H9 (cell line): Measurements from ENCODE around the gene SPINT3. TPM values are rescaled to one million over a fixed set of nuclear protein-coding genes. Genes with fewer than 3 reads are reported as not detected.

ENCODE experiments used
- DNase-seq: peaks from one replicate; pipeline ENCODE4 v3.0.0-alpha.2; 2017
- H2AFZ ChIP-seq: one replicate; pipeline ENCODE4 v1.6.1; 2013; ENCODE audit warnings: mild to moderate bottlenecking, low read length, control low read depth, moderate library complexity
- H2AK5ac ChIP-seq: 2 replicates; pipeline ENCODE4 v1.6.1; 2013; ENCODE audit warnings: low read length, control low read depth, mixed read lengths; ENCODE audit not compliant: insufficient read length
- H2BK120ac ChIP-seq: one replicate; pipeline ENCODE4 v1.6.1; 2013; ENCODE audit warnings: low read depth, mild to moderate bottlenecking, low read length, control low read depth, inconsistent platforms; ENCODE audit not compliant: poor library complexity, severe bottlenecking
- H2BK12ac ChIP-seq: 2 replicates; pipeline ENCODE4 v1.6.1; 2013; ENCODE audit warnings: low read length, control low read depth, mixed read lengths, low read depth; ENCODE audit not compliant: insufficient read length
- H2BK15ac ChIP-seq: 2 replicates; pipeline ENCODE4 v1.6.1; 2013; ENCODE audit warnings: low read depth, low read length, control low read depth
- H2BK20ac ChIP-seq: one replicate; pipeline ENCODE4 v1.6.1; 2013; ENCODE audit warnings: low read depth, mild to moderate bottlenecking, low read length, control low read depth, inconsistent platforms; ENCODE audit not compliant: poor library complexity, severe bottlenecking
- H2BK5ac ChIP-seq: 2 replicates; pipeline ENCODE4 v1.6.1; 2013; ENCODE audit warnings: low read length, control low read depth, mixed read lengths; ENCODE audit not compliant: insufficient read length
- H3K14ac ChIP-seq: 2 replicates; pipeline ENCODE4 v1.6.1; 2013; ENCODE audit warnings: low read length, control low read depth; ENCODE audit not compliant: insufficient read depth
- H3K18ac ChIP-seq: 2 replicates; pipeline ENCODE4 v1.6.1; 2013; ENCODE audit warnings: low read depth, mild to moderate bottlenecking, mixed read lengths, low read length, control low read depth; ENCODE audit not compliant: insufficient read length
- H3K23ac ChIP-seq: 2 replicates; pipeline ENCODE4 v1.6.1; 2013; ENCODE audit warnings: low read length, control low read depth, mixed read lengths, low read depth; ENCODE audit not compliant: insufficient read length
- H3K23me2 ChIP-seq: 2 replicates; pipeline ENCODE4 v1.6.1; 2013; ENCODE audit warnings: low read depth, mild to moderate bottlenecking, mixed read lengths, low read length, control low read depth; ENCODE audit not compliant: insufficient read length, poor library complexity, severe bottlenecking
- H3K27ac ChIP-seq: 2 replicates; pipeline ENCODE4 v1.5.1; 2013; ENCODE audit warnings: low read length, control low read depth, mixed read lengths, low read depth; ENCODE audit not compliant: insufficient read length
- H3K27me3 ChIP-seq: 2 replicates; pipeline ENCODE4 v1.6.1; 2013; ENCODE audit warnings: low read length, control low read depth, inconsistent platforms; ENCODE audit not compliant: insufficient read depth
- H3K4ac ChIP-seq: 2 replicates; pipeline ENCODE4 v1.6.1; 2013; ENCODE audit warnings: low read depth, mild to moderate bottlenecking, control low read depth, inconsistent platforms, low read length, moderate library complexity
- H3K4me1 ChIP-seq: 2 replicates; pipeline ENCODE4 v1.6.1; 2013; ENCODE audit warnings: low read length, control low read depth, inconsistent platforms; ENCODE audit not compliant: insufficient read depth
- H3K4me2 ChIP-seq: 2 replicates; pipeline ENCODE4 v1.6.1; 2013; ENCODE audit warnings: low read length, control low read depth, mixed read lengths; ENCODE audit not compliant: insufficient read length, insufficient read depth
- H3K56ac ChIP-seq: 2 replicates; pipeline ENCODE4 v1.6.1; 2013; ENCODE audit warnings: low read depth, mild to moderate bottlenecking, mixed read lengths, low read length, control low read depth; ENCODE audit not compliant: insufficient read length
- H3K79me1 ChIP-seq: 2 replicates; pipeline ENCODE4 v1.6.1; 2013; ENCODE audit warnings: low read depth, mild to moderate bottlenecking, moderate library complexity, low read length, control low read depth, inconsistent platforms; ENCODE audit not compliant: insufficient read depth, poor library complexity, severe bottlenecking
- H3K79me2 ChIP-seq: 2 replicates; pipeline ENCODE4 v1.6.1; 2013; ENCODE audit warnings: low read length, control low read depth, inconsistent platforms; ENCODE audit not compliant: insufficient read depth
- H3K9ac ChIP-seq: 2 replicates; pipeline ENCODE4 v1.6.1; 2013; ENCODE audit warnings: low read length, control low read depth, mixed read lengths; ENCODE audit not compliant: insufficient read length; ENCODE audit errors: extremely low read depth
- H3K9me3 ChIP-seq: one replicate; pipeline ENCODE4 v1.6.1; 2013; ENCODE audit warnings: low read depth, low read length, inconsistent platforms; ENCODE audit not compliant: control insufficient read depth
- H3T11ph ChIP-seq: one replicate; pipeline ENCODE4 v1.6.1; 2013; ENCODE audit warnings: mild to moderate bottlenecking, low read length, control low read depth, inconsistent platforms
- H4K20me1 ChIP-seq: one replicate; pipeline ENCODE4 v1.6.1; 2013; ENCODE audit not compliant: control insufficient read depth, insufficient read length, insufficient read depth
- H4K5ac ChIP-seq: 2 replicates; pipeline ENCODE4 v1.6.1; 2013; ENCODE audit warnings: low read depth, mild to moderate bottlenecking, mixed read lengths, low read length, control low read depth; ENCODE audit not compliant: insufficient read length
- H4K8ac ChIP-seq: replicated peaks from 2 replicates; pipeline ENCODE4 v1.6.1; 2013; ENCODE audit warnings: low read length, control low read depth, mixed read lengths, low read depth; ENCODE audit not compliant: insufficient read length
- H4K91ac ChIP-seq: 2 replicates; pipeline ENCODE4 v1.6.1; 2013; ENCODE audit warnings: low read depth, mild to moderate bottlenecking, moderate library complexity, mixed read lengths, low read length, control low read depth; ENCODE audit not compliant: insufficient read length
- H3K27ac Mint-ChIP-seq, 3 experiments: 2 replicates in 2 of 3; 3 replicates in 1 of 3; pipeline ENCODE4 v1.8.0; 2020 to 2021; ENCODE audit warnings: mixed read lengths in 3 of 3, mild to moderate bottlenecking in 1 of 3, moderate library complexity in 1 of 3
- H3K27me3 Mint-ChIP-seq: 2 replicates; pipeline ENCODE4 v1.8.0; 2021; ENCODE audit warnings: low read depth, mild to moderate bottlenecking, moderate library complexity, mixed read lengths
- H3K36me3 Mint-ChIP-seq, 3 experiments: 2 replicates in 2 of 3; 3 replicates in 1 of 3; pipeline ENCODE4 v1.8.0; 2020 to 2021; ENCODE audit warnings: low read depth in 3 of 3, mixed read lengths in 3 of 3; ENCODE audit not compliant: insufficient read depth in 1 of 3
- H3K4me1 Mint-ChIP-seq, 2 experiments: 2 replicates each; pipeline ENCODE4 v1.8.0; 2020; ENCODE audit warnings: mixed read lengths in 2 of 2
- H3K4me3 Mint-ChIP-seq, 2 experiments: 2 replicates in 1 of 2; 3 replicates in 1 of 2; pipeline ENCODE4 v1.8.0; 2020 to 2021; ENCODE audit warnings: mild to moderate bottlenecking in 2 of 2, mixed read lengths in 2 of 2, moderate library complexity in 1 of 2
- H3K9me3 Mint-ChIP-seq, 2 experiments: 2 replicates in 1 of 2; 3 replicates in 1 of 2; pipeline ENCODE4 v1.8.0; 2020; ENCODE audit warnings: mild to moderate bottlenecking in 2 of 2, mixed read lengths in 2 of 2, moderate library complexity in 1 of 2
- WGBS: extraction: QIAGEN DNeasy Blood & Tissue Kit; methylation state at CpG from one replicate; pipeline ENCODE4 v1.1.7; 2013; ENCODE audit warnings: missing lambda C conversion rate, low lambda C conversion rate, mixed read lengths; ENCODE audit not compliant: insufficient read length; ENCODE audit errors: extremely low coverage; 5-methylcytosine and 5-hydroxymethylcytosine counted together
- total RNA-seq: library from RNA; stranded (reverse); gene quantifications from 2 replicates; pipeline ENCODE4 v1.2.1, GENCODE V29; 2021
- TF ChIP-seq, protein P1 (sequence below): fragments of 200-600 bp; sonication (generic); conservative IDR thresholded peaks from 3 replicates; pipeline ENCODE4 v1.8.0; 2021; ENCODE audit warnings: antibody characterized with exemption, mild to moderate bottlenecking

Gene SPINT3
- total RNA-seq, 1 experiment from 2014 or later, result not detected

DNA sequence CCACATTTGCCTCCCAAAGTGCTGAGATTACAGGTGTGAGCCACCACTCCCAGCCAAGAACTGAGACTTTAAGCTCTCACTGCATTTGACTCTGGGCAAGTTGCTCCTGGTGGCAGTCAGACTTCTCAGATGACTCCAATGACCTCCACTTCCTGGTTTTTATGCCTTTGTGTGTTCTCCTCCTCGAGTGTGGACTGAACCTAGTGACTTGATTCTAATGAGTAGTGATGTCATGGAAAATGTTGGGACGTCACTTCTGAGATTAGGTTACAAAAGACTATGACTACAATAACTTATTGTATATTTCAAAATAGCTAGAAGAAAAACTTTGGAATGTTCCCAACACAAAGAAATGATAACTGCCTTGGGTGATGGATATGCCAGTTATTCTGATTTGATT lies 12.0 kb downstream of the SPINT3 start:
- H3K36me3 Mint-ChIP-seq, result no peaks in the 10 kb centered on the region
- Histone ChIP-seq H3K4ac (no peak overlapping the region), H3K79me2 (no peaks in the 10 kb centered on the region), H3K4me1 (no peaks in the 10 kb centered on the region), H3K9ac (no peak overlapping the region), H2BK15ac (no peak overlapping the region), H2BK120ac (no peak overlapping the region), H2AFZ (no peak overlapping the region), H2BK20ac (no peak overlapping the region), H4K8ac (no peak overlapping the region), H3K56ac (no peak overlapping the region), H4K5ac (no peak overlapping the region), H3K23ac (no peak overlapping the region), H3K23me2 (no peaks in the 10 kb centered on the region), H2AK5ac (no peak overlapping the region), H3T11ph (no peak overlapping the region), H3K4me2 (no peak overlapping the region), H3K9me3 (no peaks in the 10 kb centered on the region), H3K27ac (no peak overlapping the region), H4K91ac (no peak overlapping the region), H3K14ac (no peak overlapping the region), H3K27me3 (no peaks in the 10 kb centered on the region), H3K79me1 (no peaks in the 10 kb centered on the region), H2BK5ac (no peak overlapping the region), H2BK12ac (no peak overlapping the region), H3K18ac (no peak overlapping the region), H4K20me1 (no peaks in the 10 kb centered on the region)
- no CpG with 5 or more reads among the region's 2 CpGs for WGBS
- H3K27me3 Mint-ChIP-seq, result no peaks in the 10 kb centered on the region; the same call in none of the 2 replicates
- H3K4me1 Mint-ChIP-seq, result no peaks in the 10 kb centered on the region
- no peak for DNase-seq
- TF ChIP-seq, protein P1, sequence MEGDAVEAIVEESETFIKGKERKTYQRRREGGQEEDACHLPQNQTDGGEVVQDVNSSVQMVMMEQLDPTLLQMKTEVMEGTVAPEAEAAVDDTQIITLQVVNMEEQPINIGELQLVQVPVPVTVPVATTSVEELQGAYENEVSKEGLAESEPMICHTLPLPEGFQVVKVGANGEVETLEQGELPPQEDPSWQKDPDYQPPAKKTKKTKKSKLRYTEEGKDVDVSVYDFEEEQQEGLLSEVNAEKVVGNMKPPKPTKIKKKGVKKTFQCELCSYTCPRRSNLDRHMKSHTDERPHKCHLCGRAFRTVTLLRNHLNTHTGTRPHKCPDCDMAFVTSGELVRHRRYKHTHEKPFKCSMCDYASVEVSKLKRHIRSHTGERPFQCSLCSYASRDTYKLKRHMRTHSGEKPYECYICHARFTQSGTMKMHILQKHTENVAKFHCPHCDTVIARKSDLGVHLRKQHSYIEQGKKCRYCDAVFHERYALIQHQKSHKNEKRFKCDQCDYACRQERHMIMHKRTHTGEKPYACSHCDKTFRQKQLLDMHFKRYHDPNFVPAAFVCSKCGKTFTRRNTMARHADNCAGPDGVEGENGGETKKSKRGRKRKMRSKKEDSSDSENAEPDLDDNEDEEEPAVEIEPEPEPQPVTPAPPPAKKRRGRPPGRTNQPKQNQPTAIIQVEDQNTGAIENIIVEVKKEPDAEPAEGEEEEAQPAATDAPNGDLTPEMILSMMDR, result no peak
- no peak overlapping the region for H3K4me3 Mint-ChIP-seq
- H3K9me3 Mint-ChIP-seq, result no peaks in the 10 kb centered on the region
- no peak overlapping the region for H3K27ac Mint-ChIP-seq
